ENCODE data around the gene TMEM131L. TPM values are rescaled to one million over a fixed set of nuclear protein-coding genes. Genes with fewer than 3 reads are reported as not detected.

The TMEM131L gene
- total RNA-seq, 2 donors from 2014 or later = 22.2 to 25.6 TPM

- H3K4me3 ChIP-seq = no peak overlapping the region
- no peaks in the 10 kb centered on the region for H3K9me3 ChIP-seq
- TF ChIP-seq, protein P1, sequence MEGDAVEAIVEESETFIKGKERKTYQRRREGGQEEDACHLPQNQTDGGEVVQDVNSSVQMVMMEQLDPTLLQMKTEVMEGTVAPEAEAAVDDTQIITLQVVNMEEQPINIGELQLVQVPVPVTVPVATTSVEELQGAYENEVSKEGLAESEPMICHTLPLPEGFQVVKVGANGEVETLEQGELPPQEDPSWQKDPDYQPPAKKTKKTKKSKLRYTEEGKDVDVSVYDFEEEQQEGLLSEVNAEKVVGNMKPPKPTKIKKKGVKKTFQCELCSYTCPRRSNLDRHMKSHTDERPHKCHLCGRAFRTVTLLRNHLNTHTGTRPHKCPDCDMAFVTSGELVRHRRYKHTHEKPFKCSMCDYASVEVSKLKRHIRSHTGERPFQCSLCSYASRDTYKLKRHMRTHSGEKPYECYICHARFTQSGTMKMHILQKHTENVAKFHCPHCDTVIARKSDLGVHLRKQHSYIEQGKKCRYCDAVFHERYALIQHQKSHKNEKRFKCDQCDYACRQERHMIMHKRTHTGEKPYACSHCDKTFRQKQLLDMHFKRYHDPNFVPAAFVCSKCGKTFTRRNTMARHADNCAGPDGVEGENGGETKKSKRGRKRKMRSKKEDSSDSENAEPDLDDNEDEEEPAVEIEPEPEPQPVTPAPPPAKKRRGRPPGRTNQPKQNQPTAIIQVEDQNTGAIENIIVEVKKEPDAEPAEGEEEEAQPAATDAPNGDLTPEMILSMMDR (IDR thresholded peaks at IDR 0.05) = no peak
- no peaks in the 10 kb centered on the region for H3K36me3 ChIP-seq
- ATAC-seq (ENCODE audit: insufficient number of reproducible peaks, low FRiP score, low read depth) (no peak), DNase-seq (ENCODE audit: low spot score) (no peak)
- no peak overlapping the region for H3K27ac ChIP-seq
- H3K4me1 ChIP-seq (ENCODE audit: control insufficient read depth in 1 of 2, low read depth in 2 of 2) = no peaks in the 10 kb centered on the region
- H3K27me3 ChIP-seq (replicated peaks; ENCODE audit: insufficient read depth) = no peaks in the 10 kb centered on the region
These were observed 202.5 kb downstream of the TMEM131L start for GRCh38 chr4:153668647-153669046.

- no peak for ATAC-seq (ENCODE audit: insufficient number of reproducible peaks, low FRiP score, low read depth)
- TF ChIP-seq, protein P1 (IDR thresholded peaks at IDR 0.05) = no peak
These were observed 203.7 kb downstream of the TMEM131L start for GRCh38 chr4:153669838-153670237.

GRCh38 chr4:153676486-153676885 is 210.3 kb downstream of the TMEM131L start:
- peaks cover 17 to 24% of the 10 kb centered on the region in 2 donors for H3K4me1 ChIP-seq (ENCODE audit: control insufficient read depth in 1 of 2, low read depth in 2 of 2)
- ATAC-seq (ENCODE audit: insufficient number of reproducible peaks, low FRiP score, low read depth) (no peak), DNase-seq (ENCODE audit: low spot score) (no peak)
- no peaks in the 10 kb centered on the region for H3K9me3 ChIP-seq
- no peak overlapping the region for H3K4me3 ChIP-seq
- TF ChIP-seq, protein P1 (IDR thresholded peaks at IDR 0.05) = no peak
- no peaks in the 10 kb centered on the region for H3K36me3 ChIP-seq
- H3K27me3 ChIP-seq (replicated peaks; ENCODE audit: insufficient read depth) = no peaks in the 10 kb centered on the region
- peak overlapping the region; percentile 16 to 56 for H3K27ac ChIP-seq

More at GRCh38 chr4:153669838-153670237, 203.7 kb downstream of the TMEM131L start:
- Histone ChIP-seq H3K27me3 (replicated peaks; ENCODE audit: insufficient read depth) (no peaks in the 10 kb centered on the region), H3K36me3 (no peaks in the 10 kb centered on the region), H3K27ac (no peak overlapping the region), H3K9me3 (no peaks in the 10 kb centered on the region), H3K4me1 (ENCODE audit: control insufficient read depth in 1 of 2, low read depth in 2 of 2) (no peaks in the 10 kb centered on the region), H3K4me3 (no peak overlapping the region)
- no peak for DNase-seq (ENCODE audit: low spot score)

GRCh38 chr4:153676984-153677383 is 210.8 kb downstream of the TMEM131L start:
- peak; percentile 96 for ATAC-seq (ENCODE audit: insufficient number of reproducible peaks, low FRiP score, low read depth)

DNA sequence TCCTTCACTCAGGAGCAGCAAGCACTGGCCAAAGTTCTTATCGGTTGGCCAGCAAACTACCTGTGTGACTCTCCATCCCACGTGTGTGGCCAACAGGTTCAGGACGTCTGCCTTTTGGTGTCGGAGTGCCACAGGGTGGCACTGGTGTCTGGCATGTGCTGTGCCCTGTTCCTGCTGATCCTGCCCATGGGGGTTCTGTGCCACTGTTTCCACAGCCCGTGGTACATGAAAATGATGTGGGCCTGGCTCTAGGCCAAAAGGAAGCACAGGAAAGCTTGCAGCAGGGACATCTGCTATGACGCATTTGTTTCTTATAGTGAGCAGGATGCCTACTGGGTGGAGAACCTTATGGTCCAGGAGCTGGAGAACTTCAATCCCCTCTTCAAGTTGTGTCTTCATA is 213.3 kb downstream of the TMEM131L start:
- Histone ChIP-seq H3K4me1 (ENCODE audit: control insufficient read depth in 1 of 2, low read depth in 2 of 2) (peaks cover 17 to 24% of the 10 kb centered on the region in 2 donors), H3K36me3 (no peaks in the 10 kb centered on the region), H3K27me3 (replicated peaks; ENCODE audit: insufficient read depth) (no peaks in the 10 kb centered on the region), H3K27ac (no peak overlapping the region), H3K4me3 (no peak overlapping the region), H3K9me3 (no peaks in the 10 kb centered on the region)
- TF ChIP-seq, protein P1 (IDR thresholded peaks at IDR 0.05) = no peak
- DNase-seq (ENCODE audit: low spot score) = no peak
- ATAC-seq (ENCODE audit: insufficient number of reproducible peaks, low FRiP score, low read depth) = no peak

More at GRCh38 chr4:153676984-153677383, 210.8 kb downstream of the TMEM131L start:
- Histone ChIP-seq H3K27me3 (replicated peaks; ENCODE audit: insufficient read depth) (no peaks in the 10 kb centered on the region), H3K36me3 (no peaks in the 10 kb centered on the region), H3K9me3 (no peaks in the 10 kb centered on the region), H3K4me1 (ENCODE audit: control insufficient read depth in 1 of 2, low read depth in 2 of 2) (peaks cover 17 to 24% of the 10 kb centered on the region in 2 donors), H3K27ac (peak overlapping the region; percentile 16 to 72), H3K4me3 (no peak overlapping the region)
- no peak for DNase-seq (ENCODE audit: low spot score)
- TF ChIP-seq, protein P1 (IDR thresholded peaks at IDR 0.05) = no peak

All from thoracic aorta (tissue), 2 donors.